GM18951 (cell line): ENCODE data around the gene ANKRD12.

Experiments
- POLR2A ChIP-seq: IDR thresholded peaks from 4 replicates; pipeline ENCODE4 v1.6.1; 2011; ENCODE audit warnings: mild to moderate bottlenecking; ENCODE audit not compliant: insufficient read length, insufficient read depth; ENCODE audit errors: extremely low read depth
- in situ Hi-C: fragments of 300-500 bp; cut with MboI; formaldehyde crosslinking; loops from one replicate; pipeline ENCODE4 v1.12.0; 2022; ENCODE audit warnings: low sequenced_read_pairs, mixed read lengths, inconsistent platforms; ENCODE audit not compliant: unreplicated experiment

The ANKRD12 gene

GRCh38 chr18:9117980-9118841 is 18.4 kb upstream of the ANKRD12 start:
- in situ Hi-C loops: no loop called here
- TF ChIP-seq POLR2A: no peak

- no peak for TF ChIP-seq POLR2A
- in situ Hi-C loops: no loop called here
Observed at GRCh38 chr18:9120796-9121195, 15.8 kb upstream of the ANKRD12 start.

DNA sequence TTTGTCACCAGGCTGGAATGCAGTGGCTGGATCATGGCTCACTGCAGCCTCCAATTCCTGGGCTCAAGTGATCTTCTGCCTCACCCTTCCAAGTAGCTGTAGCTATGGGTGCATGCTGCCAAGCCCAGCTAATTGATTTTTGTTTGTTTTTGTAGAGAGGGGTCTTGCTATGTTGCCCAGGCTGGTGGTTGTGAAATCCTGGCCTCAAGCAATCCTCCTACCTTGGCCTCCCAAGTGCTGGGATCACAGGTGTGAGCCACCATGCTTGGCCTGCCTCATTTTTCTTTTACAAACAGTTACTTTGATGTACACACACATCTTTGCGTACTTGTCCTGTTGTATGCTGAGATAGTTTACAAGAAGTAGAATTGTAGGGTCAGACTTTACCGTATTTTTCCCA is 13.1 kb upstream of the ANKRD12 start:
- in situ Hi-C loops: no loop called here
- no peak for TF ChIP-seq POLR2A

GRCh38 chr18:9124824-9125223 is 11.8 kb upstream of the ANKRD12 start:
- no peak for TF ChIP-seq POLR2A
- in situ Hi-C loops: no loop called here

DNA sequence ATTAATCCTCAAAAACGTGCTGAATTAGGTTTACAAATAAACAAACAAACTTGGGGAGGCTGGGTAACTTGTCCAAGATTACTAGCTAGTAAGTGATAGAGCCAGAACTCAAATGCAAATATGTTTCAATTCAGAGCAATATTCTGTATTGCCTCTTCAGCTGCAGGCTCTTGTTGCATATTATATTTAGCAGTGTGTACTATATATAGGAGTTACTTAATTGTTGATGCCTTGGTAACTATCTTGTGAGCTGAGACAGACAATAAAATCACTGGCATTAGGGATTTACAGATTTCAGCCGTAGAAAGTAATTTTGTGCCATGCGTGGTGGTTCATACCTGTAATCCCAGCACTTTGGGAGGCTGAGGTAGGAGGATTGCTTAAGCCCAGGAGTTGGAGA is 10.2 kb upstream of the ANKRD12 start:
- in situ Hi-C loops: no loop called here

DNA sequence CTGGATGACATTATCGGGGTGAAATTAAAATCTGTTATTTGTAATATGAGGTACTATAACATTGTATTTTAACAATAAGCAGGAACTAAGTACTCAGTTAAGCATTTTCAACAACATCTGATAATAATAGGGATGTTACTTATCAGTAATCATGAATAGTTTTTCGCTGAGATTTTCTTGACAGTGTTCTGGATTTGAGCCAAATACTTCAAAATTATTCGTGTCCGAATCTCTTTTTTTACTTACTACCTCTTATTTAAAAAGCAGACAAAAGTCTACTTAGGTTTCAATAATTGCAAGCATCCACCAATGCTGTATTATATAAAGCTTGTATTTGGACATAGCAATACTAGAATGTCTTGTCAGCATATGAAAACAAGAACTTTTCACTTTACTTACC is 6.4 kb upstream of the ANKRD12 start:
- in situ Hi-C loops: no loop called here
- TF ChIP-seq POLR2A: no peak

More for the DNA sequence above, 10.2 kb upstream of the ANKRD12 start:
- TF ChIP-seq POLR2A: no peak

GRCh38 chr18:9130806-9131205 is 5.8 kb upstream of the ANKRD12 start:
- in situ Hi-C loops: no loop called here
- TF ChIP-seq POLR2A: no peak

GRCh38 chr18:9132628-9133027 is 4.0 kb upstream of the ANKRD12 start:
- TF ChIP-seq POLR2A: no peak
- in situ Hi-C loops: no loop called here

- in situ Hi-C loops: no loop called here
- no peak for TF ChIP-seq POLR2A
Observed at GRCh38 chr18:9133225-9133624, 3.4 kb upstream of the ANKRD12 start.

GRCh38 chr18:9135081-9135911 is 1.3 kb upstream of the ANKRD12 start:
- no peak for TF ChIP-seq POLR2A
- in situ Hi-C loops: no loop called here

- in situ Hi-C loops: no loop called here
Observed at GRCh38 chr18:9135912-9136314, 668 bp upstream of the ANKRD12 start.

DNA sequence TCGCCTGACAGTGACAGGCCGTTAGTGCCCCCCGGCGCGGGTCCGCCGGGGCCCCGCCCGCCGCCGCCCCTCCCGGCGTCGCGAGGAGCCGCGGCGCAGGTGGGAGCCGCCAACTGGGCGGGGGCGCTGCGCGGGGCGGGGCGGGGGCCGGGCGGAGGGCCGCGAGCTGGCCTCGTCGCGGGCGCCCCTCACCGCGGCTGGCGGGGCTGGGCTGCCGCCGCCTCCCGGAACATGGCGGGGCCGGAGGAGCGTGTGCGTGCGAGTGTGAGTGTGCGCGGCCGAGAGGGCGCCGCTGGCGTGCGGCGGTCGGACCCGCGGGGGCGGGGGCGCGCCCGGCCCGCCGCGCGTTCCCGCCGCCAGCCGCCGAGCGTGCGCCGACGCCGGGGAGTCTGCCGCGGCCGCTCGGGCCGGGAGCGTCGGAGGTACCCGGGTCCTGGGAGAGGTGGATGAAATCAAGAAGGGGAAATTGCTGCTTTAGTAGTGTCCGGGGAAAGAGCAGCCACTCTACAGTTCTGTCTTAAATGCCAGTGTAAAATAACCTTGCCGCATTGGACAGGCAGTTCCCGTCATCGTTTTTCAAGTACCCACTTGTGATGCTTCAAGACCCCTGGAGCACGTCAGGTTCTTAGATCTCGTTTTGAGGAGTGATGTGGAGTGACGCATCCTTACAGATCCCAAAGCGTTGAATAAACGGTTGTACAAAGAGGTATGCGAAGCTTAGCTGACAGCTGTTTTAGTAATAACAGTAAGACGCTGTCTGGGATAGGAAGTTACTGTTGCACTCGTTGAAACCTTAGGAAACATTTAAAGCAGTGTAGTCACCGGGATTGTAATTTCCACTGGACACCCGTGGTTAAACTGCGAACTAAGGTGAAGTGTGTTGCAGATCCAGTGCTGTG is 836 bp downstream of the ANKRD12 start:
- in situ Hi-C loops: no loop called here
- peak; percentile 45 for TF ChIP-seq POLR2A

More at GRCh38 chr18:9135912-9136314, 668 bp upstream of the ANKRD12 start:
- no peak for TF ChIP-seq POLR2A
